WI38 (cell line): ENCODE results near the gene ESYT2.
A peak's percentile ranks its signal among the peaks of the same experiment; 100 is the strongest.

ENCODE experiments used
- H3K4me3 ChIP-seq: 2 replicates; pipeline ENCODE4 v1.5.1; 2011; ENCODE audit warnings: low read depth, mild to moderate bottlenecking, control low read depth, low read length
- TF ChIP-seq, protein P1 (sequence below): IDR thresholded peaks from 2 replicates; pipeline ENCODE4 v1.5.1; 2012; ENCODE audit warnings: low read depth, mild to moderate bottlenecking, control low read depth, low read length

The ESYT2 gene

DNA sequence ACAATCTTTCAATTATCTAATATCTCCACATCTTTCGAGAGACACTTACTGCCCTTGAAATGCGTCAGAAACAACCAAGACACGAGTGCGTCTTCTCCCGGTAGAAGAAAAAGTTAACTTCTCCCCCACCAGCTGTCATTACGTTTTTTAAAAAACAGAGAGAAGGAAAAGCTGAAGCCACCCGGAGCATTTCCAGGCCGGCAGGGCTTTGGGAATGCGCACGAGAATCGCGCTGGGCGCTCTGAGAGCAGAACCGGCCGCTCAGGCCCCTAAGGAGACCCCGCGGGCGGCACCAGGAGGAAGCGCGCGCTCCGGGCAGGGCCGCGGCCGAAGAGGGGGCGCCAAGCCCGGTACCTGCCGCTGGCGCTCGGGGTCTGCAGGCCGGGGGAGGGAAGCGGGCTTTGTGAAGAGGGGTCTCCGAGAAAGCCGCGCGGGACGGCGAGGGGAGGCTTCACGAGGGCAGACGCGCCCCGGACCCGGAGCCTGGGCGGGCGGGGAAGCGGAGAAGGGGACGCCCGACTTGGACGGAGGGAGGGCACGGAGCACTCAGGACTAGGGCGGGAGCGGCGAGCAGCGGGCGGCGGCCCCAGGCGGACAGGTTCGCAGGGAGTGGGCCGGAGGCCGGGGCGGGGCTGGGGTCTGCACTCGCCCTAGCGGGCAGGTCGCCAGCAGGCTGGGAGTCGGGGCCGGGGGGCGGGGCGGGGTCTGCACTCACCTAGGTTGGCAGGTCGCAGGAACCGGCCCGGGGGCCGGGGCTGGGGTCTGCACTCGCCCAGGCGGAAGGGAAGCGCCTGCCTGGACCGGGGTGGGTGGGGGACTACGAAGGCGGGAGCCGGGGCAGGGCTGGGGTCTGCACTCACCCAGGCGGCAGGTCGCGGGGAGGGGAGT, 932 bp downstream of the ESYT2 start:
- TF ChIP-seq, protein P1, sequence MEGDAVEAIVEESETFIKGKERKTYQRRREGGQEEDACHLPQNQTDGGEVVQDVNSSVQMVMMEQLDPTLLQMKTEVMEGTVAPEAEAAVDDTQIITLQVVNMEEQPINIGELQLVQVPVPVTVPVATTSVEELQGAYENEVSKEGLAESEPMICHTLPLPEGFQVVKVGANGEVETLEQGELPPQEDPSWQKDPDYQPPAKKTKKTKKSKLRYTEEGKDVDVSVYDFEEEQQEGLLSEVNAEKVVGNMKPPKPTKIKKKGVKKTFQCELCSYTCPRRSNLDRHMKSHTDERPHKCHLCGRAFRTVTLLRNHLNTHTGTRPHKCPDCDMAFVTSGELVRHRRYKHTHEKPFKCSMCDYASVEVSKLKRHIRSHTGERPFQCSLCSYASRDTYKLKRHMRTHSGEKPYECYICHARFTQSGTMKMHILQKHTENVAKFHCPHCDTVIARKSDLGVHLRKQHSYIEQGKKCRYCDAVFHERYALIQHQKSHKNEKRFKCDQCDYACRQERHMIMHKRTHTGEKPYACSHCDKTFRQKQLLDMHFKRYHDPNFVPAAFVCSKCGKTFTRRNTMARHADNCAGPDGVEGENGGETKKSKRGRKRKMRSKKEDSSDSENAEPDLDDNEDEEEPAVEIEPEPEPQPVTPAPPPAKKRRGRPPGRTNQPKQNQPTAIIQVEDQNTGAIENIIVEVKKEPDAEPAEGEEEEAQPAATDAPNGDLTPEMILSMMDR: no peak
- H3K4me3 ChIP-seq: peak overlapping the region; percentile 82

DNA sequence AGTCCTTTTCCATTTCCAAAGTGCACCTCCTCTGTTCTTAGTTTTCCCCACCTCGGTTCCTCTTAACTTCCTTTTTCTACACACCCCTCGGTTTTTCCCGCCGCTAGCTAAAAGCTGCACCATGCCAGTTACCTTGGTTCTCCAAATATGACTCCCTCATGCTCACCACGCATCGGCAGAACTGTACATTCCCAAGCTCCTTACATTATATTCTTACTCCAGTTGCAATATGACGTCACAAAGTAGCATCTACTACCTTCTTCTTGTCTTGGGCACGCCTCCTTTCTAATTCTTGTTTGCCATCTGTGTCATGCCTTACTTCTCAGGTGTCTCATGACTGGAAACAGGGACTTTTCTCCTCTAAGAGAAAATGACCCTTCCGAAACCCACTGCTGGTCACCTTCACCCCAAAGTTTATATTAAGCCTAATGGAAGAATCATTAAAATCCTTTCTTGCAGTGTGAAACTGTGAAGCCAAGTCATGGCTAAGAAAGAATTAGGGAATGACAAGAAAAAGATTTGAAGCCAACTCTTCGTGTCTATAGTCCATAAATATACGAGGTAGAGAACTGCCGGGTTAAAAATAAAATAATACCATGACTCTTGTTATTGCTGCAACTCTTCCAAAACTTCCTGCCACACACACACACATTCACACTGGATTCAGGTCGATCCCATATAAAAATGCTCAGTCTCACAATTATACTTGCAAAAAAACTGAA, 1.7 kb downstream of the ESYT2 start:
- TF ChIP-seq, protein P1: no peak
- H3K4me3 ChIP-seq: peak overlapping the region; percentile 82

DNA sequence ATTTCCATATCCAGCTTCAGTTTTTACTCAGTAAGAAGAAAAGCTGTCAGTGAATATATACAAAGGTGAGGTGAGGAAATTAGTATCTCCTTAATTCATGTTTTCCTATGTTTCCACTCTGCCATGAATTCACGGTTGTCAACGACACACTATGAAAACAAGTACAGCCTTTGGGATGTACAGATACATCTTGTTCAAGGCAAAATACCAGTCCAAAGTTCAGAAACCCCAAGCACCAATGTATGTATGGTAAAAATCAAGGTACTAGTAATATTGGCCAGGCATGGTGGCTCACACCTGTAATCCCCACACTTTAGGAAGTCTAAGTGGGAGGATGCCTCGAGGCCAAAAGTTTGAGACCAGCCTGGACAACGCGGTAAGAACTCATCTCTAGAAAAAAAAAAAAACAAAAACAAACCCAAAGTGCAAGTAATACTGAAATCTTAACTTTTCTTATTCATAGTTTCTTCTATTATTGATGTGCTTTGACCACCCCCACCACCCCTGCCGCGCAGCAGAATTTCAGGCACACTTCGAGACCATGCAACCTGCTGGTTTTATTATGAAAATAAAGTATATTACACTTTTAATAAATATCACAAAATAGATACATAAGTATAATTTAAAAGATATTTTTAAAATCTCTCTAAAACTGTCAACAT, 3.5 kb downstream of the ESYT2 start:
- H3K4me3 ChIP-seq: no peak overlapping the region
- TF ChIP-seq, protein P1: no peak

DNA sequence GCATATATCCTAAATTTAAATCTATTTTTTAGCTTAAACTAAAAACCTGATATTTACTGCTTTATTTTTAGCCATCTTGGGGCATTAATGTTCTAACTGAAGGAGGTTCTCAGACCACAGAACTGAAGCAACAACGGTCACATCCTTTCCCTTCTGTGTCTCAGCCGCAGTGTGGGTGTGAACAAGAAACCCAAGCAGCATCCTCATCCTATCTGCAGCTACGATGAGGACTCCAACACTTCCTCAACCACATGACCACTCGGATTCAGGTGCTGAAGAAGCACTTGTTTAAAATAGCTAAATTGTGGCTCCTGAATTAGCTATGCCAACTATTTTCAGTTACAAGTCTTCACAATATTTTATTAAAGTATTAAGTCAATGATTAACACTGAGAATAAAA, 5.3 kb downstream of the ESYT2 start:
- TF ChIP-seq, protein P1: no peak
- no peak overlapping the region for H3K4me3 ChIP-seq

DNA sequence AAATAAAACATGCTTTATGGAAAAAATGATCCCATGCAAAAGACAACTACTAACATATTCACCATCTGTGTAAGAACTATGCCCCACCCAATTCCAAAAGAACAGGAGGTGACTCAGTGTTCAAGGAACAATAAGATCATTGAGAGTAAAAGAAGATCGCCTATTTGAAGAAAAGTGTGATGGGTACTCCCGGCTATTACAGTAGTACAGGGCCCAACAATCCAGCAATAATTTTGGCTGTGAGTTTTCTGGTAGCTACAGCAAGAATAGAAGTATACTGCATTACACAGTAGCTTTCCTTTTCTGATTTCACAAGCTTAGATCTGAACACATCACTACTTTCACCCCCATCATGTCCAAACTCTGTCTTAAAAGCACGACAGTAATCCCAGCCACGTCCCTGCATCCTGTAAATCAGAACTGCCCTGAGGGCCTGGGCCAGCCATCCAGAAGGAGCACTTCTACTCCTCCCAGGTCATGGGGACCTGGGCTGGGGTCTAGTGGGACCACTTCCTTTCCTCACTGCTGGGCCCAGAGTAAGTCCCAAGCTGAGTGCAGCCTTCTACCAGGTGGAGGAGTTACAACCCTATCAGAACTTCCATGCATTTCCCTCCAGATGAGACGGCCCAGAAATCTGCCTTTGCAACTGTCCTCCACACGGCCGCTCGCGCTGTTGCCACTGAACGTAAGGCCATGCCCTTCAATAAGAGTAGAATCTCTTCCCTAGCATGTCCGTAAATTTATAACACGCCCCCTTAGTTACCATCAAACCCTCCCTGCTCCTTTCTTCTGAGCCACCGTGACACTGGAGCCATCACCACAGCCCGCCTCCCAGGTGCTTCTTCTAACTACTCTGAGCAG, 7.9 kb downstream of the ESYT2 start:
- TF ChIP-seq, protein P1: no peak
- H3K4me3 ChIP-seq: no peak overlapping the region; the same call in 1 of the 2 replicates

DNA sequence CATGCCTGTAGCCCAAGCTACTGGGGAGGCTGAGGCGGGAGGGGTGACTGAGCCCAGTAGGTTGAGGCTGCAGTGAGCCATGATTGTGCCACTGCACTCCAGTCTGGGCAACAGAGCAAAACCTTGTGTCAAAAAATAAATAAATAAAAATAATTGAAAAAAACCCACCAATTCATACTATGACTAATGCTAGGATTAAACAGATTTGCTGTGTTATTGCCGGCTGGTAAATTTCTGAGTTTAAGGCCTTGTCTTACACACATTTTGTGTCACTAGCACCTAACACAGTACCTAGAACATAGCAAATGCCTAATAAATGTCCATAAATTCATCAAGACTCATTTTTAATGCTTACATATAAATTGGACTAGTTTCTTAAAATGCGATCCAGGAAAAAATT, 8.7 kb downstream of the ESYT2 start:
- no peak overlapping the region for H3K4me3 ChIP-seq

More for the DNA sequence above, 8.7 kb downstream of the ESYT2 start:
- TF ChIP-seq, protein P1: no peak
